CD4-positive, alpha-beta memory T cell (primary cell): ENCODE results near the gene ITGA7. TPM values are rescaled to one million over a fixed set of nuclear protein-coding genes. Genes with fewer than 3 reads are reported as not detected.

ENCODE experiments used
- CTCF ChIA-PET: fragments of 350-600 bp; sonication (Branson Sonifier 250); formaldehyde crosslinking; loops from one replicate; lab custom pipeline; 2021; ENCODE audit warnings: inconsistent platforms; ENCODE audit not compliant: partially characterized antibody; lab: Charles Lee
- POLR2A ChIA-PET: fragments of 350-600 bp; sonication (Branson Sonifier 250); formaldehyde crosslinking; loops from one replicate; lab custom pipeline; 2021; ENCODE audit not compliant: partially characterized antibody; lab: Charles Lee
- DNase-seq, 5 donors: peaks; one replicate each; pipeline versions ENCODE4 v3.0.0 to v3.0.0-alpha.2; 2020 to 2022; ENCODE audit warnings: mixed read lengths in 1 of 5
- H3K27ac ChIP-seq: one replicate; pipeline ENCODE4 v1.7.0; 2013; ENCODE audit warnings: low read depth, low read length
- H3K27me3 ChIP-seq: 2 replicates; pipeline ENCODE4 v1.7.0; 2013; ENCODE audit warnings: mild to moderate bottlenecking, low read length, moderate library complexity; ENCODE audit not compliant: insufficient read depth
- H3K36me3 ChIP-seq: 2 replicates; pipeline ENCODE4 v1.7.0; 2013; ENCODE audit warnings: mild to moderate bottlenecking, low read length, moderate library complexity; ENCODE audit not compliant: insufficient read depth
- H3K4me1 ChIP-seq: 2 replicates; pipeline ENCODE4 v1.7.0; 2013; ENCODE audit warnings: mild to moderate bottlenecking, low read length, moderate library complexity; ENCODE audit not compliant: insufficient read depth
- H3K4me3 ChIP-seq, 2 donors: one replicate each; pipeline ENCODE4 v1.7.0; 2013; ENCODE audit warnings: low read length in 2 of 2, mild to moderate bottlenecking in 1 of 2
- H3K9me3 ChIP-seq, 2 donors: one replicate each; pipeline ENCODE4 v1.7.0; 2013; ENCODE audit warnings: low read length in 2 of 2, control low read depth in 1 of 2; ENCODE audit not compliant: control insufficient read depth in 1 of 2
- H3K27ac Mint-ChIP-seq, 7 donors: one replicate each; pipeline ENCODE4 v1.8.0; 2020 to 2021; ENCODE audit warnings: mixed read lengths in 7 of 7, mild to moderate bottlenecking in 6 of 7, inconsistent platforms in 3 of 7, moderate library complexity in 3 of 7
- H3K27me3 Mint-ChIP-seq, 2 donors: one replicate each; pipeline ENCODE4 v1.8.0; 2020 to 2021; ENCODE audit warnings: mixed read lengths in 2 of 2
- H3K36me3 Mint-ChIP-seq, 2 donors: one replicate each; pipeline ENCODE4 v1.8.0; 2020 to 2021; ENCODE audit warnings: mixed read lengths in 2 of 2, inconsistent platforms in 1 of 2, mild to moderate bottlenecking in 1 of 2
- H3K4me1 Mint-ChIP-seq, 4 donors: one replicate each; pipeline ENCODE4 v1.8.0; 2020 to 2021; ENCODE audit warnings: mixed read lengths in 4 of 4, mild to moderate bottlenecking in 1 of 4
- H3K4me3 Mint-ChIP-seq, 8 donors: one replicate each; pipeline ENCODE4 v1.8.0; 2020 to 2021; ENCODE audit warnings: mixed read lengths in 8 of 8, mild to moderate bottlenecking in 7 of 8, moderate library complexity in 6 of 8, inconsistent platforms in 3 of 8
- H3K9me3 Mint-ChIP-seq, 8 donors: one replicate each; pipeline ENCODE4 v1.8.0; 2020 to 2021; ENCODE audit warnings: mixed read lengths in 8 of 8, mild to moderate bottlenecking in 5 of 8, inconsistent platforms in 3 of 8, moderate library complexity in 1 of 8
- intact Hi-C: fragments of 100-400 bp; cut with micrococcal nuclease; formaldehyde crosslinking; loops from one replicate; pipeline ENCODE4 v1.15.1; 2023
- polyA plus RNA-seq, 2 donors: library from polyadenylated mRNA; unstranded; fragments of 300-500 nt; fragmentation: Illumina TruSeq; gene quantifications; one replicate each; pipeline ENCODE4 v1.2.3, GENCODE V29; 2021
- total RNA-seq, 2 experiments: library from RNA; stranded (reverse); gene quantifications; one replicate each; pipeline ENCODE4 v1.2.3, GENCODE V29; 2021

The ITGA7 gene
- total and polyA plus RNA-seq, 4 experiments from 2014 or later = 2.5 to 2.9 TPM; not detected in 2

DNA sequence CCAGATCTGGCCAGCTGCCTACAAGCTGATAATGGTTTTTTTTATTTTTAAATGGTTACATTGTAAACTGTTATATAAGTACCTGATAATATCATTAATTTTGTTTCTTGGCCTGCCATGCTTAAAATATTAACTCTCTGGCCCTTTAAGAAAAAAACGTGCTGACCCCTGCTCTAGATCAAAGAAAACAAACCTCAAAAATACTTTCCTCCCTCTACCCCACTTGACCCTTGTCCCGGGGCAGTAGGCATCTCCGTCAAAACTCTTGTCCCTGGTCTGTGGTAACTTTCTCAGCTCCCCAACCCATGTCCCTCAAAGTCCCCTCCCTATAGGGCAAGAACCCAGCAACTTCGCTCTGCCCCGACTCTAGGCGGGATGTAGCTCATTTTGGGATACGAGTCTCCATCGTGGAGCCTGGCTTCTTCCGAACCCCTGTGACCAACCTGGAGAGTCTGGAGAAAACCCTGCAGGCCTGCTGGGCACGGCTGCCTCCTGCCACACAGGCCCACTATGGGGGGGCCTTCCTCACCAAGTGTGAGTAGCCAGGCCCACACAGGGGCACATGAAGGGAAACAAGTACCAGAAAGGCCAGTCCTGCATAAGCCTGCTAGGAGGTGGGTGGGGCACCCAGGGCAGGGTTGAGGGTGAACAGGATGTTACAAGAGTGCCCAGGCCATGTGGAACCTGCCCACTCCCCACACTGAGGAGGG is 16.0 kb upstream of the ITGA7 start:
- no peaks in the 10 kb centered on the region for H3K9me3 Mint-ChIP-seq
- H3K27me3 ChIP-seq = no peaks in the 10 kb centered on the region
- H3K4me3 Mint-ChIP-seq = no peak overlapping the region
- H3K27me3 Mint-ChIP-seq = no peaks in the 10 kb centered on the region
- POLR2A ChIA-PET = interaction anchor here (1.2 to 3.8 kb wide), 2 partner anchors 15 to 24 kb away, joined by 3 to 27 read pairs; no protein-coding TSS in a partner anchor
- H3K9me3 ChIP-seq = no peaks in the 10 kb centered on the region
- CTCF ChIA-PET = interaction anchor here (0.7 to 4.8 kb wide), 5 partner anchors 10 to 356 kb away, joined by 3 to 61 read pairs (median 3); partner anchors contain the start of gene ERBB3
- no peak overlapping the region for H3K4me3 ChIP-seq
- H3K27ac Mint-ChIP-seq = peak overlapping the region in 3 of 7 donors; percentile 22 to 77 (median 38)
- peaks cover 24% of the 10 kb centered on the region for H3K4me1 ChIP-seq
- DNase-seq = no peak
- peaks cover 15% of the 10 kb centered on the region for H3K36me3 ChIP-seq
- peaks cover 21 to 54% (median 34%) of the 10 kb centered on the region in 4 donors for H3K4me1 Mint-ChIP-seq
- no peak overlapping the region for H3K27ac ChIP-seq
- H3K36me3 Mint-ChIP-seq = peaks cover 4 to 24% of the 10 kb centered on the region in 2 donors
- intact Hi-C loops = loop anchor here (1.0 kb wide), 1 partner anchor 14 kb away; no protein-coding TSS in a partner anchor

GRCh38 chr12:55722948-55723347 is 15.2 kb upstream of the ITGA7 start:
- no peak for DNase-seq
- Histone ChIP-seq H3K4me1 (peaks cover 29% of the 10 kb centered on the region), H3K9me3 (no peaks in the 10 kb centered on the region), H3K36me3 (peaks cover 15% of the 10 kb centered on the region), H3K4me3 (no peak overlapping the region), H3K27ac (no peak overlapping the region), H3K27me3 (no peaks in the 10 kb centered on the region)
- Mint-ChIP-seq H3K4me1 (peaks cover 24 to 59% (median 39%) of the 10 kb centered on the region in 4 donors), H3K27me3 (no peaks in the 10 kb centered on the region), H3K9me3 (no peaks in the 10 kb centered on the region), H3K36me3 (peaks cover 4 to 24% of the 10 kb centered on the region in 2 donors), H3K27ac (peak overlapping the region in 2 of 7 donors; percentile 38 to 53), H3K4me3 (no peak overlapping the region)
- POLR2A ChIA-PET = interaction anchor here (0.6 to 3.8 kb wide), 3 partner anchors 15 to 645 kb away, joined by 3 to 27 read pairs (median 3); no protein-coding TSS in a partner anchor
- intact Hi-C loops = no loop called here
- CTCF ChIA-PET = interaction anchor here (1.0 to 4.8 kb wide), 3 partner anchors 9 to 15 kb away, joined by 3 to 61 read pairs (median 4); no protein-coding TSS in a partner anchor

DNA sequence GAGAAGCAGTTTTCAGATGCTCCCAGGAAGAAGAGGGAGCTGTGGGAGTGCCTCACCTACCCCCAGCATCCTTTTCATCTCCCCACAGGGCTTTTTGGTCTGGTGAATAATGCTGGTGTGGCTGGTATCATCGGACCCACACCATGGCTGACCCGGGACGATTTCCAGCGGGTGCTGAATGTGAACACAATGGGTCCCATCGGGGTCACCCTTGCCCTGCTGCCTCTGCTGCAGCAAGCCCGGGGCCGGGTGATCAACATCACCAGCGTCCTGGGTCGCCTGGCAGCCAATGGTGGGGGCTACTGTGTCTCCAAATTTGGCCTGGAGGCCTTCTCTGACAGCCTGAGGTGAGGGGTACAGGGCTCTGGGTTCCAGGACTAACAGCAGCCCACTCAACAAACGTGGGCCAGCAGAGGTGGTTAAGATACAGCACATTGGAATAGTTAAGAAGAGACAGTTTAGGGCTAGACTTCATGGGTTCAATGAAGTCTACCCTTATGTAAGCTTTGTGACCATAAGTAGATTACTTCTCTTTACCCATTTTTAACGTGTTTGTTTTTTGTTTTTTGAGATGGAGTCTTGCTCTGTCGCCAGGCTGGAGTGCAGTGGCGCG is 14.0 kb upstream of the ITGA7 start:
- peaks cover 15% of the 10 kb centered on the region for H3K36me3 ChIP-seq
- Mint-ChIP-seq H3K4me1 (peaks cover 23 to 59% (median 43%) of the 10 kb centered on the region in 4 donors), H3K36me3 (peaks cover 4 to 28% of the 10 kb centered on the region in 2 donors), H3K27me3 (no peaks in the 10 kb centered on the region), H3K27ac (peak overlapping the region in 3 of 7 donors; percentile 14 to 57 (median 37)), H3K4me3 (no peak overlapping the region), H3K9me3 (no peaks in the 10 kb centered on the region)
- no peaks in the 10 kb centered on the region for H3K9me3 ChIP-seq
- H3K4me3 ChIP-seq = no peak overlapping the region
- no peaks in the 10 kb centered on the region for H3K27me3 ChIP-seq
- ChIA-PET POLR2A (no interaction called here), CTCF (interaction anchor here (1.2 to 4.8 kb wide), 3 partner anchors 8 to 17 kb away, joined by 4 to 61 read pairs (median 4); no protein-coding TSS in a partner anchor)
- intact Hi-C loops = no loop called here
- no peak overlapping the region for H3K27ac ChIP-seq
- DNase-seq = no peak
- H3K4me1 ChIP-seq = peaks cover 29% of the 10 kb centered on the region

GRCh38 chr12:55720894-55721444 is 13.3 kb upstream of the ITGA7 start:
- Mint-ChIP-seq H3K27ac (peak overlapping the region in 4 of 7 donors; percentile 22 to 57 (median 35)), H3K4me3 (peak overlapping the region in 1 of 8 donors; percentile 7), H3K36me3 (peaks cover 4 to 28% of the 10 kb centered on the region in 2 donors), H3K27me3 (no peaks in the 10 kb centered on the region), H3K9me3 (peaks cover 0 to under 1% (median 0%) of the 10 kb centered on the region in 8 donors), H3K4me1 (peaks cover 20 to 59% (median 42%) of the 10 kb centered on the region in 4 donors)
- H3K36me3 ChIP-seq = peaks cover 15% of the 10 kb centered on the region
- H3K4me1 ChIP-seq = peaks cover 32% of the 10 kb centered on the region
- H3K4me3 ChIP-seq = no peak overlapping the region
- ChIA-PET CTCF (interaction anchor here (0.7 to 1.2 kb wide), 2 partner anchors 9 to 17 kb away, joined by 3 to 4 read pairs; no protein-coding TSS in a partner anchor), POLR2A (no interaction called here)
- no peaks in the 10 kb centered on the region for H3K9me3 ChIP-seq
- H3K27me3 ChIP-seq = no peaks in the 10 kb centered on the region
- DNase-seq = peak in 2 of 5 donors; percentile 31 to 33
- intact Hi-C loops = no loop called here
- no peak overlapping the region for H3K27ac ChIP-seq

DNA sequence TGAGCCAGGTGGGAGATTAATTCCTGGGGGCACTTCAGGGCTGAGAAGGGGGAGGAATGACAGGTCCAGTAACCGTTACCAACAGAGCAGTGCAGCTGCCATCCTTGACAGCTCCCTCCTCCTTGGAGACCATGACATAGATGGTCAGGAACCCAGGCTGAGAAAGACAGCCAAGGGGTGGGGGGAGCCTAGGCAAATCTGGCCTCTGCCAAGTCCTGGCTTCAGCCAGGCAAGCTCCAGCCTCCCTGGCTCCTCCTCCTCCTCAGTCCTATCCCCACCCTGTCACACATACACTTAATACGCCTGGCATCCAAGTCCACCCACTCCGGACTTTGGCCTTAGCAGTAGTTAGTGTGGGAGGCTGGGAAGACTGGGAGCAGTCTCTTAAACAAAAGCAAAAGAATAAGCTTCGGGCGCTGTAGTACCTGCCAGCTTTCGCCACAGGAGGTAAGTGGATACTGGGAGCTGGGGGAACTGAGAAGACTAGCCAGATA is 12.4 kb upstream of the ITGA7 start, which contains the start of gene RDH5:
Gene RDH5, plus strand, starts transcription at position 323 of the 494 bp plus-strand sequence. CDS start 792 bp downstream, outside the sequence.
- H3K4me1 Mint-ChIP-seq = peaks cover 22 to 61% (median 43%) of the 10 kb centered on the region in 4 donors
- Histone ChIP-seq H3K9me3 (no peaks in the 10 kb centered on the region), H3K4me3 (no peak within 1 kb of the TSS), H3K36me3 (peaks cover 15% of the 10 kb centered on the region), H3K27me3 (no peaks in the 10 kb centered on the region), H3K4me1 (peaks cover 39% of the 10 kb centered on the region), H3K27ac (no peak within 1 kb of the TSS)
- POLR2A ChIA-PET = interaction anchor here (1.1 to 1.3 kb wide), 3 partner anchors 7 to 18 kb away, joined by 3 to 6 read pairs (median 5); partner anchors contain the start of gene CD63
- H3K36me3 Mint-ChIP-seq = peaks cover 0 to 32% of the 10 kb centered on the region in 2 donors
- CTCF ChIA-PET = interaction anchor here (0.7 to 5.1 kb wide), 3 partner anchors 14 to 18 kb away, joined by 3 to 44 read pairs (median 3); no protein-coding TSS in a partner anchor
- H3K9me3 Mint-ChIP-seq = peaks cover 0 to 4% (median 0%) of the 10 kb centered on the region in 8 donors
- peak within 1 kb of the TSS in 1 of 8 donors; percentile 25 for H3K4me3 Mint-ChIP-seq
- DNase-seq = no peak
- peaks cover 0 to 1% of the 10 kb centered on the region in 2 donors for H3K27me3 Mint-ChIP-seq
- H3K27ac Mint-ChIP-seq = peak within 1 kb of the TSS in 4 of 7 donors; percentile 22 to 78 (median 49)
- intact Hi-C loops = no loop called here

DNA sequence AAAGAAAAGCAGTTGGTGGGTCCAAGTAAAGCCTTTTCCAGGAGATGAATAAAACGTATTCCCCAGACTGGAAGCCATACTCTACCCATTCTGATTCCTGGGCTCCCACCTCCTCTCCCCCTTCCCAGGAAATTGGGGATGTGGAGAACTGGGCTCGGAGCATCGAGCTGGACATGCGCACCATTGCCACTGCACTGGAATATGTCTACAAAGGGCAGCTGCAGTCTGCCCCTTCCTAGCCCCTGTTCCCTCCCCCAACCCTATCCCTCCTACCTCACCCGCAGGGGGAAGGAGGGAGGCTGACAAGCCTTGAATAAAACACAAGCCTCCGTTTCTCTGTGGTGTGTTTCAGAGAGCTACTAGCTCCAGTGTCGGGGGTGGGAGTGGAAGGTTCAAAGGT is 11.7 kb upstream of the ITGA7 start:
- ChIA-PET POLR2A (interaction anchor here (1.0 to 1.3 kb wide), 4 partner anchors 8 to 19 kb away, joined by 3 to 6 read pairs (median 4); partner anchors contain the start of gene CD63), CTCF (interaction anchor here (0.8 to 5.1 kb wide), 2 partner anchors 14 to 19 kb away, joined by 3 to 44 read pairs; no protein-coding TSS in a partner anchor)
- no peaks in the 10 kb centered on the region for H3K9me3 ChIP-seq
- peaks cover 18 to 54% (median 38%) of the 10 kb centered on the region in 4 donors for H3K4me1 Mint-ChIP-seq
- DNase-seq = no peak
- peak overlapping the region in 1 of 8 donors; percentile 25 for H3K4me3 Mint-ChIP-seq
- H3K27me3 Mint-ChIP-seq = peaks cover 0 to 1% of the 10 kb centered on the region in 2 donors
- intact Hi-C loops = loop anchor here (5.0 kb wide), 1 partner anchor 72 kb away; no protein-coding TSS in a partner anchor
- H3K9me3 Mint-ChIP-seq = peaks cover 0 to 4% (median 0%) of the 10 kb centered on the region in 8 donors
- no peaks in the 10 kb centered on the region for H3K27me3 ChIP-seq
- no peak overlapping the region for H3K27ac ChIP-seq
- no peak overlapping the region for H3K4me3 ChIP-seq
- peaks cover 0 to 29% of the 10 kb centered on the region in 2 donors for H3K36me3 Mint-ChIP-seq
- no peak overlapping the region for H3K27ac Mint-ChIP-seq
- H3K4me1 ChIP-seq = peaks cover 40% of the 10 kb centered on the region
- peaks cover 15% of the 10 kb centered on the region for H3K36me3 ChIP-seq
